ENCODE measurements around the gene MATR3.
"Not testable (repeated sequence)": the region's sequence is repeated elsewhere in the genome, so short reads cannot be mapped to it uniquely, and the experiment has no call there.

MATR3 gene

DNA sequence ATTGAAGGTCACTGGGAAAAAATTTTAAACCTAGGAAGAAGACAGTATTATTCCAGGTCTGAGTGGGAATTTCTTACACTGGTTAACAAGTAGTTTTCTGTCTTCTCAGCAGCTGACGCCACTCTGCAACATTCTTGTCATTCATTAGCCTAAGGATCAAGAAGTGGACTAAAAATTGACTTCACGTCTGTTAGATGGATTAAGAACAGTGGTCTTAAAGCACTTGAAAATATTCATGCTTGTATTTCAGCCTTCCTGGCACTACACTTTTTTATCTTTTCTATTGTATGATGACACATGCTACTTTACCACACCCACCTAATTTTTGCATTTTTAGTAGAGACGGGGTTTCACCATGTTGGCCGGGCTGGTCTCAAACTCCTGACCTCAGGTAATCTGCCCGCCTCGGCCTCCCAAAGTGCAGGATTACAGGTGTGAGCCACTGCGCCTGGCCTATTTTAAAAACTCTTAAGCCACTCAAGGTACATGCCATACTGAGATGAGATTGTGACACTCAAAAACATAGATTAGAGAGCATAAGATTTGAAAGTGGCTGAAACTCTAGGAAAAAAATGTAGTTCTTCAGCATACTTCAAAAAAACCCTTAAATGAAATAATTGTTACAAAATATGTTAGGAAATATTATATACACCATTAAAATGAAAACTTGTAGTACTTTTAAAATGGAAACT, 8.4 kb downstream of the MATR3 start:
- Histone ChIP-seq H3K4me2 (ENCODE audit: low read length) (no peak overlapping the region), H3K4me1 (ENCODE audit: control insufficient read depth, insufficient read depth, low read length) (peaks cover 41% of the 10 kb centered on the region), H3K4me3 (ENCODE audit: low read length) (no peak overlapping the region), H3K27me3 (ENCODE audit: control insufficient read depth, insufficient read depth, low read length) (no peaks in the 10 kb centered on the region), H3K9me3 (replicated peaks; ENCODE audit: low read length) (no peaks in the 10 kb centered on the region), H3K9ac (ENCODE audit: low read depth, low read length) (no peak overlapping the region), H3K36me3 (ENCODE audit: insufficient read depth, low read length) (peaks cover 2% of the 10 kb centered on the region)

DNA sequence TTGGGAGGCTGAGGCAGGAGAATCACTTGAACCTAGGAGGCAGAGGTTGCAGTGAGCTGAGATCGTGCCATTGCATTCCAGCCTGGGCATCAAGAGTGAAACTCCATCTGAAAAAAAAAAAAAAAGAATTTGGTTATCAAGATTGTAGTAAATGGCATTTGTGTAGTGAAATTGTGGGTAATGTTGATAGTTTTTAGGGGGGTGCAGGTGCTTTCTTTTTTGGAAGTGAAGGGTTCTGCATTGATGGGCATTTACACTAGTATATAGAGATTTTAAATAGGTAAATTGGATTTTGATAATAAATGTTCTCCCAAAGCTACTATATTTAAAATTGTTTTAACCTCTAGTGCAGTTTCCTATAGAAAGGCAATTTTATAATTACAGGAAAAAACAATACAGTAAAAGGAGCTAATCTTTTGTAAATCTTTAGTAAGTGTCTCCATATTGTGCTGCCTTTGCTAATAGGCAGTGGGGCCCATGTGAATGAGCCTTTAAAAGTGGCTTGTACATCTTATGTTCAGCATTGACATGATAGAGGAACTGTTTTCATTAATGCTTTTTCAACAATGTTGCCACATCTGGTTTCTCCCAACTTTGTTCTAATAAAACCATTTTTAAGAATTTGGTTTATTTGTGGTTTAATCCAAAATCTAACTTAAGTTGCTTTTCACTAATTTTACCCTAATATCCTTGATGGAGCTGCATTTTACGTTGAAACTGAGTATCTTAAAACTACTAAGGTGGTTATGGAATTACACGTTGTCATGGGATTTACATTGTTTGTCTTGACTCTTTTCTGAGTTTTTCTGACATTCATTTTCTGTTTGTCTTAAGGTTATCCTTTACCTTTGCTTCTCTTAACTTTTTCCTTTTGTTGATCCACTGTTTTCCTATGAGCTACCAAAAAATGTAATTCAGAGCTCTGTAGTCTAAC, 11.1 kb downstream of the MATR3 start:
- no peaks in the 10 kb centered on the region for H3K9me3 ChIP-seq (replicated peaks; ENCODE audit: low read length)
- peak overlapping the region; percentile 27 for H3K4me2 ChIP-seq (ENCODE audit: low read length)
- no peaks in the 10 kb centered on the region for H3K27me3 ChIP-seq (ENCODE audit: control insufficient read depth, insufficient read depth, low read length)
- no peak overlapping the region for H3K4me3 ChIP-seq (ENCODE audit: low read length)
- peaks cover 34% of the 10 kb centered on the region for H3K4me1 ChIP-seq (ENCODE audit: control insufficient read depth, insufficient read depth, low read length)
- H3K36me3 ChIP-seq (ENCODE audit: insufficient read depth, low read length): peaks cover 1% of the 10 kb centered on the region
- no peak overlapping the region for H3K9ac ChIP-seq (ENCODE audit: low read depth, low read length)

DNA sequence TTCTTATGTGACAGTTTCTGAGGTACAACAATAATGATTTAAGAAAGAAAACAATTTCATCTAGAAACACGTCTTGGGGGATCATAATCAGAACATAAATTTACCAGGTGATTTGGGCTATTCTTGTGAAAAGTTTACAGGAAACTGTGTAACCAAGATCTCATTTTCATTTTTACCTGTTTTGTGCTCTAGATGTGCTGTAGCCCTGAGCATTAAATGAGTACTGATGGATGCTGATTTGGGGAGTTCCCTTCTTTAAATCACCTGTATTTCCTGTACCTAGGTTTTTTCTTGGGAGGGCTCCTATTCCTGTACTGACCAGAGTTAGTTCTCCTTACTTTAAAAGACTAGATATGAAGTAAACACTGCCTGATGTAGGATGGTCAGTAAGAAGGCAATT, 12.7 kb downstream of the MATR3 start:
- Histone ChIP-seq H3K4me1 (ENCODE audit: control insufficient read depth, insufficient read depth, low read length) (peaks cover 42% of the 10 kb centered on the region), H3K4me3 (ENCODE audit: low read length) (no peak overlapping the region), H3K27me3 (ENCODE audit: control insufficient read depth, insufficient read depth, low read length) (no peaks in the 10 kb centered on the region), H3K9me3 (replicated peaks; ENCODE audit: low read length) (no peaks in the 10 kb centered on the region), H3K4me2 (ENCODE audit: low read length) (no peak overlapping the region), H3K9ac (ENCODE audit: low read depth, low read length) (no peak overlapping the region), H3K36me3 (ENCODE audit: insufficient read depth, low read length) (no peaks in the 10 kb centered on the region)

DNA sequence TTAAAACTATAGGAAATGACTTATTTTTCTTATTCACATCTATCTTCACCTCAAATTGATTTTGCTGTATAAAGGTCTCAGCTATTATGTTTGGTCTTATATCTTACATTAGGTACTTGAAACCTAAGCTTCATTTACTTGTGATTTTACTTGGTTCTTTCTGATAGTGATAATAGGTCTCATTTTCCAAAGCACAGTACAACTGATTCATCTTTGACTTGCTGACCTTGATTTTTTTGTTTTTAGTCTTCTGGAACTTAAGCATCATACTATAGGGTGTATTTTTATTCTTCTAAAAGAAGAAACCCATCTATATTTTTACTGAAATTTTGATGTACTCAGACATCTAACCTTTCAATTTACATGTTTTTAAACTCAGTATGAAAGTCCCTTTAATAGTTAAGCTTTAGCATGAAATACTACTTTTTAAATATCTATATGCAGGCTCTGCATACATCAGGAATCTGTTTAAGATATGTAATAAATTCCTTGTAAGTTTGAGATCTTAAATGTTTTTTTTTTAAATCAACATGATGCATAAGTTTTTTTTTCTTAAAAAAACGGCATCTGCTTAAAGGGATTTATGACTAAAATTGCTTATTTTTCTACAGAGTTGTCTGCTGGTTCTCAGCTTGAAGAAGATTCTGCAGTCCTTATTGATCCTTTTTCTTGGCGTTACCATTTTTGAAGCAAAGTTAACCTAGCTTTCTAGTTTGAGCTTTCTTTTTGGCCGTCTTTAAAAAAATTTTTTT, 13.3 kb downstream of the MATR3 start:
- H3K4me3 ChIP-seq (ENCODE audit: low read length): no peak overlapping the region
- no peaks in the 10 kb centered on the region for H3K9me3 ChIP-seq (replicated peaks; ENCODE audit: low read length)
- peaks cover 45% of the 10 kb centered on the region for H3K4me1 ChIP-seq (ENCODE audit: control insufficient read depth, insufficient read depth, low read length)
- H3K36me3 ChIP-seq (ENCODE audit: insufficient read depth, low read length): no peaks in the 10 kb centered on the region
- H3K9ac ChIP-seq (ENCODE audit: low read depth, low read length): no peak overlapping the region
- H3K4me2 ChIP-seq (ENCODE audit: low read length): no peak overlapping the region
- no peaks in the 10 kb centered on the region for H3K27me3 ChIP-seq (ENCODE audit: control insufficient read depth, insufficient read depth, low read length)

DNA sequence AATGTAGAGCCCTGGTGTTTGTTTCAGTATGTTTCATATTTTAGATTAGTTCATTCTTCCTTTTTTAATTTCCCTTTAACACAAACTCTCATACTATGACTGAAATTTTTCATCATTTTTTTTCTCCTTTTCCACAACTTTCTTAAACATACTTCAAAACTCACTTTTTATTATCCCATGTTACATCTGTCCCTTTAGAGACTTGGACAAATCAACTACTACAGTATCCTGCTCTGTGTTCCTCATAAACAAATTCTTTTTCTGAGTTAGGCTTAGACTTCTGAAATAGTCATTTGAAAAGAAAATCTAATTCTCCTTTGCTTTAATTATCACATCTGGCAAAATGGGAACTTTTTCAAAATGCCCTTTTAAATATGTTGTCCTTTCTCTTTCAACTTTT, 15.3 kb downstream of the MATR3 start:
- Histone ChIP-seq H3K4me3 (ENCODE audit: low read length) (no peak overlapping the region), H3K27me3 (ENCODE audit: control insufficient read depth, insufficient read depth, low read length) (no peaks in the 10 kb centered on the region), H3K9ac (ENCODE audit: low read depth, low read length) (no peak overlapping the region), H3K9me3 (replicated peaks; ENCODE audit: low read length) (no peaks in the 10 kb centered on the region), H3K36me3 (ENCODE audit: insufficient read depth, low read length) (no peaks in the 10 kb centered on the region), H3K4me1 (ENCODE audit: control insufficient read depth, insufficient read depth, low read length) (peaks cover 39% of the 10 kb centered on the region), H3K4me2 (ENCODE audit: low read length) (no peak overlapping the region)

DNA sequence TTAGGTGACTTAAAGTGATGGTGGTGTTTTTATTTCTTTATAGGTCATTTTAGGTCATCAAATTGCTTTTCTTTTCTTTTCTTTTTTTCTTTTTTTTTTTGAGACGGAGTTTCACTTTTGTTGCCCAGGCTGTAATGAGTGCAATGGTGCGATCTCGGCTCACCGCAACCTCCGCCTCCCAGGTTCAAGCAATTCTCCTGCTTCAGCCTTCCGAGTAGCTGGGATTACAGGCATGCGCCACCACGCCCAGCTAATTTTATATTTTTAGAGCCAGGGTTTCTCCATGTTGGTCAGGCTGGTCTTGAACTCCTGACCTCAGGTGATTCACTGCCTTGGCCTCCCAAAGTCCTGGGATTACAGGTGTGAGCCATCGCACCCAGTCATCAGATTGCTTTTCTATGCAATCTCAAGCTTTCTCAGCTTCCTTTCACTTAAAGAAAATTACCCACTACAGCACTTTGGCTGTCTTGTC, 17.2 kb downstream of the MATR3 start:
- H3K4me3 ChIP-seq (ENCODE audit: low read length); H3K27me3 ChIP-seq (ENCODE audit: control insufficient read depth, insufficient read depth, low read length); H3K9ac ChIP-seq (ENCODE audit: low read depth, low read length); H3K9me3 ChIP-seq (replicated peaks; ENCODE audit: low read length): not testable (repeated sequence)
- H3K36me3 ChIP-seq (ENCODE audit: insufficient read depth, low read length): peaks cover 11% of the 10 kb centered on the region
- H3K4me2 ChIP-seq (ENCODE audit: low read length): peak overlapping the region; percentile 3
- peaks cover 30% of the 10 kb centered on the region for H3K4me1 ChIP-seq (ENCODE audit: control insufficient read depth, insufficient read depth, low read length)

DNA sequence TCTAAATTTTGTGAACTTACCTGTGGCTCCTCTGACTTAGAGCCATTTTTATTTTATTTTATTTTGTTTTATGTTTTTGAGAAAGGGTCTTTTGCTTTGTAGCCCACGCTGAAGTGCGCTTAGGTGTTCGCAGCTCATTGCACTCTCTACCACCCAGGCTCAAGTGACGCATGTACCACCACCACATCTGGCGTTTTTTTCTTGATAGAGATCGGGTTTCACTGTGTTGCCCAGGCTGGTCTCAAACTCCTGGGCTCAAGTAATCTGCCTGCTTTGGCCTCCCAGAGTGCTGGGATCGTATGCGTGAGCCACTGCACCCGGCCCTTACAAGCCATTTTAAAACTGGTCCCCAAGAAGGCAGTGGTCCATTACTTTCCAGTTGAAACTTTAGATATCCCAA, 18.5 kb downstream of the MATR3 start:
- H3K4me3 ChIP-seq (ENCODE audit: low read length): no peak overlapping the region
- peaks cover 19% of the 10 kb centered on the region for H3K4me1 ChIP-seq (ENCODE audit: control insufficient read depth, insufficient read depth, low read length)
- no peaks in the 10 kb centered on the region for H3K9me3 ChIP-seq (replicated peaks; ENCODE audit: low read length)

DNA sequence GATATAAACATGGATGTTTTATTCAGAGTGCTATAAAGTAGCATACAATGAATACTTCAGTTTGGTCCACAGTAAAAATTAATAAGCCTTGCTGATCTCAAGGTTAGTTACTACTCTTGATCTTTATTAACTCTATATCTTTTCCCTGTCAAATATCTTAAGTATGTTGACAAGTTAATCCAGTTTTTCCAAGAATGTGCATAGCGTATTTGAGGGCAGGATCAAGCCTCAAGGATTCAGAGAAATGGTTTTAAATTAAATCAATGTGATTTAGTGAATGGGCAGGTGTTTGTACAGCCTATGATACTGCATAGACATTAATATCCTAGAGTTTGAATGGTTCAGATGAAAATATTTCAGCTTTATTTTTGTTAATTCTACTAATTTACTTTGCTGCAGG, 20.7 kb downstream of the MATR3 start:
- Histone ChIP-seq H3K9me3 (replicated peaks; ENCODE audit: low read length) (no peaks in the 10 kb centered on the region), H3K4me2 (ENCODE audit: low read length) (no peak overlapping the region), H3K4me1 (ENCODE audit: control insufficient read depth, insufficient read depth, low read length) (peaks cover 13% of the 10 kb centered on the region), H3K27me3 (ENCODE audit: control insufficient read depth, insufficient read depth, low read length) (no peaks in the 10 kb centered on the region), H3K36me3 (ENCODE audit: insufficient read depth, low read length) (peaks cover 46% of the 10 kb centered on the region), H3K4me3 (ENCODE audit: low read length) (no peak overlapping the region), H3K9ac (ENCODE audit: low read depth, low read length) (no peak overlapping the region)

More for the DNA sequence above, 18.5 kb downstream of the MATR3 start:
- no peak overlapping the region for H3K4me2 ChIP-seq (ENCODE audit: low read length)
- H3K9ac ChIP-seq (ENCODE audit: low read depth, low read length): no peak overlapping the region
- peaks cover 24% of the 10 kb centered on the region for H3K36me3 ChIP-seq (ENCODE audit: insufficient read depth, low read length)
- H3K27me3 ChIP-seq (ENCODE audit: control insufficient read depth, insufficient read depth, low read length): no peaks in the 10 kb centered on the region

DNA sequence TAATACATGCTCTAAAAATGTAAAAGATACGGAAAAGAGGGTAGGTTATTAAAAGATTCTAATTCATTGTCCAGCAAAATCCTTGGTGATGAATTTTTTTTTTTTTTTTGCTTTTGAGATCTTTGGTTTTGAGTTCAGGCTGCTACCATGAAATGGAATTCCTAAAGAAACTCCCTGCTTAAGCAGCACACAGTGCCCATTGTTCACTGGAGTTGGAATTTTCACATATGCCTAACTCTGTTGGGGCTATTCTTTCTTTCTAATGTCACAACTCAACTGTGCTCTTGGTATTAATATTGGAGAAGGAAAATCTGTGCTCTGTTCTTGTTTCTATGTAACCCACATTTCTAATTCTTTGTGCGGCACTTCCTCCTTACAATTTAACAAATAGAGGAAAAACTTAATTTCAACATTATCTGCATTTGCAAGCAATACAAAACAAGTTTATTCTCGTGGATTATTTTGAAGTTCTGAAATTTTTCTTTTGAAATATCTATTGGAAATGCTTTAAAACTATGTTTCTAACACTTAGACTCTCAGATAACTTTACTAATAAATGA, 21.6 kb downstream of the MATR3 start:
- Histone ChIP-seq H3K4me3 (ENCODE audit: low read length) (no peak overlapping the region), H3K27me3 (ENCODE audit: control insufficient read depth, insufficient read depth, low read length) (no peaks in the 10 kb centered on the region), H3K9me3 (replicated peaks; ENCODE audit: low read length) (no peaks in the 10 kb centered on the region), H3K36me3 (ENCODE audit: insufficient read depth, low read length) (peaks cover 53% of the 10 kb centered on the region), H3K4me1 (ENCODE audit: control insufficient read depth, insufficient read depth, low read length) (peaks cover 13% of the 10 kb centered on the region), H3K9ac (ENCODE audit: low read depth, low read length) (no peak overlapping the region), H3K4me2 (ENCODE audit: low read length) (no peak overlapping the region)

DNA sequence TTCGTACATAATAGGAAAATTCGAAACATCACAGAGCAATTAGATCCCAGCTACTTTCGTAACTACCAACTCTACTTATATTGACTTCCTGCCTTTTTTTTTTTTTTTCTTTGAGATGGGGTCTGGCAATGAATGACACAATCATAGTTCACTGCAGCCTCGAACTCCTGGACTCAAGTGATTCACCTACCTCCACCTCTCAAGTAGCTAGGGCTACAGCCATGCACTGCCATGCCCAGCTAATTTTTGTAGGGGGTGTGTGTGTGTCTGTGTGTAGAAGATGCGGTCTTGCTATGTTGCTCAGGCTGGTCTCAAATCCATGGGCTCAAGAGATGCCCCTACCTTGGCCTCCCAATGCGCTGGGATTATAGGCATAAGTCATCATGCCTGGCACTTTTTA, 42.3 kb downstream of the MATR3 start:
- Histone ChIP-seq H3K9me3 (replicated peaks; ENCODE audit: low read length) (no peaks in the 10 kb centered on the region), H3K9ac (ENCODE audit: low read depth, low read length) (no peak overlapping the region), H3K36me3 (ENCODE audit: insufficient read depth, low read length) (peaks cover 25% of the 10 kb centered on the region), H3K4me3 (ENCODE audit: low read length) (no peak overlapping the region), H3K27me3 (ENCODE audit: control insufficient read depth, insufficient read depth, low read length) (no peaks in the 10 kb centered on the region), H3K4me2 (ENCODE audit: low read length) (no peak overlapping the region), H3K4me1 (ENCODE audit: control insufficient read depth, insufficient read depth, low read length) (no peaks in the 10 kb centered on the region)

DNA sequence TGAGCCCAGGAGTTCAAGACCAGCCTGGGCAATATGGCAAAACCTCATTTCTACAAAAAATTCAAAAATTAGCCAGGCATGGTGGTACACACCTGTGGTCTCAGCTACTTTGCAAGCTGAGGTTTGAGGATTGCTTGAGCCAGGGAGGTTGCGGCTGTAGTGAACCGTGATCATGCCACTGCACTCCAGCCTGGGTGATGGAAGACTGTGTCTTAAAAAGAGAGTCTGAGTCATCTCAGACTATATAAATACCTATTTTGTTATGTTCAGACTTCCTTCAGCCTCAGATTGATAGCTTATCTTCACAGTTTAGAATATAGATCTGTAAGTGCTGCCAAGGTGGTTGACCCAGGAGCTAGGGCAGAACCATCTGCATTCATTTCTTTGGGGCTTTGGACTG, 46.5 kb downstream of the MATR3 start:
- Histone ChIP-seq H3K4me2 (ENCODE audit: low read length) (no peak overlapping the region), H3K4me1 (ENCODE audit: control insufficient read depth, insufficient read depth, low read length) (peaks cover 15% of the 10 kb centered on the region), H3K9ac (ENCODE audit: low read depth, low read length) (no peak overlapping the region), H3K9me3 (replicated peaks; ENCODE audit: low read length) (no peaks in the 10 kb centered on the region), H3K4me3 (ENCODE audit: low read length) (no peak overlapping the region), H3K36me3 (ENCODE audit: insufficient read depth, low read length) (no peaks in the 10 kb centered on the region), H3K27me3 (ENCODE audit: control insufficient read depth, insufficient read depth, low read length) (no peaks in the 10 kb centered on the region)

Measured in skeletal muscle satellite cell (primary cell).